HG03571 (cell line): ENCODE results near the gene ACHE.
"Not testable (repeated sequence)": the region's sequence is repeated elsewhere in the genome, so short reads cannot be mapped to it uniquely, and the experiment has no call there.

Source experiments
- ATAC-seq: cut with Tn5 transposase; IDR thresholded peaks from one replicate; pipeline ENCODE4 v1.9.1; 2021; ENCODE audit not compliant: unreplicated experiment

The ACHE gene

GRCh38 chr7:100895701-100895955, at the start of gene ACHE:
Gene ACHE, minus strand, starts transcription at chr7:100895888. Its CDS starts 1,656 bp downstream, at chr7:100894232.
- no peak for ATAC-seq

DNA sequence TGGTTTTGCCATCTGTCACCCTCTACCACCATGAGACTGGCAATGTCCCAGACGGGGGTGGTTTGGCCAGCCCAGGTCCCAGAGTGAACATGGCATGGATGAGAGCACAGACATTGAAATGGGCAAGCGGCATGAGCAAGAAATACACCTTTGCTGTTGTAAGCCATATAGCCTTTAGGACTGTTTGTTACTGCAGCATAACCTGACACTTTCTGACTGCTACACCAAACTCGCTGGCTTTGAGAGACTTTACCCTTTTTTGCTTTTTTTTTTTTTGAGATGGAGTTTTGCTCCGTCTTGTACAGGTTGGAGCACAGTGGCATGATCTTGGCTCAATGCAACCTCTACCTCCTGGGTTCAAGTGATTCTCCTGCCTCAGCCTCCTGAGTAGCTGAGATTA, 48.5 kb upstream of the ACHE start:
- ATAC-seq, result no peak

DNA sequence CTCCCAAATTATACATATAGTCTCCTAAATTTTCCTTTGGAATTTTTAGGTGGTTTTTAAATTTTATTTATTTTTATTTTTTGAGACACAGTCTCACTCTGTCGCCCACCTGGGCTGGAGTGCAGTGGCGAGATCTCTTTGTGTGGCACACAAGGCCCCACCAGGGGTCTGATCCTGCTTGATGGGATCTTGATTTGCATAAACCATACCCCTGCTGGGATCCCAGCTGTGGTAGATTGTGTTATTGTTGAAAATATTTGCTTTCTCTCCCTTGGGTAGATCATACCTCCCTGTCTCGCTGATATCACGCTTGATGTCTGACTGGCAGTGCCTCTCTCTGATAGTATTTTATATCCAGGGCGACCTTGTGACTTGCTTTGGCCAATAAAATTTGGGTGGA, 48.0 kb upstream of the ACHE start:
- ATAC-seq, result no peak

DNA sequence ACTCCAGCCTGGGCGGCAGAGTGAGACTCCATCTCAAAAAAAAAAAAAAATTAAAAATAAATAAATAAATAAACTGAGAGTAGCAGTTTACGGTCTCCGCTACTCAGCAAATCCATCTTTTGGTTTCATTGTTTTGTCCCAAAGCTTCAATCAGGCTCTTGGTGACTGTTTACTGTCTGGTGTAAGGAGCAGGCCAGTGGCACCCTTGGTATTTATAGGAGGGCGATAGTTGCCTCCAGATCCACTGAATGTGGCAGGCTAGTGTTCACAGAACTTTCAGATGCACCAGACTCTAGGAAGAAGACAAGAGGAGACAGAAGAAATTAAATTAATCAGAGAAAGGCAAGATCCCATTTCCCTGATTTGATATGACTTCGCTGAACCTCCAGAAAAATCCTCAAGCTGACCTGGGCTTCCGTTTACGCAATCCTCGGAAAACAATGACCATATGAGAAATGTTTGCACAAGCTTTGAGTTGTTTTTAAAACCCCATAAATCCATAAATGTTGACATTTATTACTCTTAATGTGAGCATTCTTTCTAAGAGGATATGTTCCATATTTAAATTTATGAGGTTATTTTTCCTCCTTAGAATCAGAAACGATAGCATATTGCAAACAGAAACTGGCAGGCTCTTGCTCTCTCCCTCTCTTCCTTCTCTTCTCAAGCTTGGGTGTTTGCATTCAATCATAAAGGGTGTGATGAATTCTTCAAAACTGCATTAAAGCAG, 46.5 kb upstream of the ACHE start:
- ATAC-seq, result no peak

GRCh38 chr7:100936167-100936566, 40.5 kb upstream of the ACHE start:
- not testable (repeated sequence) for ATAC-seq

DNA sequence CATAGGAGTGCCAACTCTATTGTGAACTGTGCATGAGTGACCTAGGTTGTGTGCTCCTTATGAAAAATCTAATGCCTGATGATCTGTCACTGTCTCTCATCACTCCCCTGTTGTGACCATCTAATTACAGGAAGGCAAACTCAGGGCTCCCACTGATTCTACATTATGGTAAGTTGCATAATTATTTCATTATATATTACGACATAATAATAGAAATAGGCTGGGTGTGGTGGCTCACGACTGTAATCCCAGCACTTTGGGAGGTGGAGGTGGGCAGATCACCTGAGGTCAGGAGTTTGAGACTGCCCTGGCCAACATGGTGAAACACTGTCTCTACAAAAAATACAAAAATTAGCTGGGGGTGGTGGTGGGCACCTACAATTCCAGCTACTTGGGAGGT, 39.7 kb upstream of the ACHE start:
- ATAC-seq, result not testable (repeated sequence)

DNA sequence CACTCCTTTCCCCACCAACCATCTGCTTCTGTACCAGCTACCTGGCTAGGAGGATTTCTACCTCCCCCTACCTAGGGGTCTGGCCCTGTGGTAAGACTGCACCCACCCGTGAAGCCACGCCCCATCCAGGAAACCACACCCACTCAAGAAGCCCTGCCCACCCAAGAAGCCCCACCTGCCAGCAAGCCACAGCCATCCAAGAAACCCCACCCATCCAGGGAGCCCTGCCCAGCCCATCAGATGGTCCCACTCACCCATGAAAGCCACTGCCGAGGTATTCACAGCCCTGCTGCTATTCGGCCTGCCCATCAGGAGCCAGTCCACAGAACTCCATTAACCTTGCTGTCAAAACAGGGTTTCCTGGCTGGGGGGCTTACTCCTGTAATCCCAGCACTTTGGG, 38.0 kb upstream of the ACHE start:
- ATAC-seq, result no peak

DNA sequence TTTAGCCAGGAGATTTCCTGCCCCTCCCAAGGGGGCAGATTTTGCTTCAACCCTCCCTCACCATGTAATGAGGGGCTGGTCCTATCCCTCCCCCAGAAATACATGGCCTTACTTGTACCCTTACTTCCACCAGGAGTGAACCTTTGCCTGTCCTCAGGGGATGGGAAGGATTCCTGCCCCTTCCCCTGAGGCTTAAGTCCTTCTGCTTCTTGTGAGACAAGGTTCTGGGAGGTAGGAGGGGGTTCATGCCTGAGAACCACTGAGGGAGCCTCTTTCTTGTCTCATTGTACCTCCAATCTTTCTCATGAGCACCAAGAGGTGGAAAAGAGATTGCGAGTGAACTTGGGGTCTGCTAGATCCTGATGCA, 34.1 kb upstream of the ACHE start:
- no peak for ATAC-seq

DNA sequence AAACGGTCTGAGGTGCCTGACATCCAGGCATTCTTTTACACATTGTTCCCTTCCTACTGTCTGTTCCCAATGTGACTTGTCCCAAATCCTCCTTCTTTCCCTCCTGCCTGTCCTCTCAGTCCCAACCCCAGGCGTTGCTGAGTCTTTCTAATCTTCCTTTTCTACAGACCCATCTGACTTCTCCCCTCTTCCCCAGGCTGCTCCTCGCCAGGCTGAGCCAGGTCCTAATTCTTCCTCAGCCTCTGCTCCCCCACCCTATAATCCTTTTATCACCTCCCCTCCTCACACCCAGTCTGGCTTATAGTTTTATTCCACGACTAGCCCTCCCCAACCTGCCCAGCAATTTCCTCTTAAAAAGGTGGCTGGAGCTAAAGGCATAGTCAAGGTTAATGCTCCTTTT, 27.9 kb upstream of the ACHE start:
- ATAC-seq, result not testable (repeated sequence)

- no peak for ATAC-seq
Measured at GRCh38 chr7:100921039-100921438, 25.4 kb upstream of the ACHE start.

GRCh38 chr7:100919779-100920437, 24.2 kb upstream of the ACHE start:
- not testable (repeated sequence) for ATAC-seq

GRCh38 chr7:100919335-100919734, 23.6 kb upstream of the ACHE start:
- ATAC-seq, result not testable (repeated sequence)

GRCh38 chr7:100914879-100915447, 19.3 kb upstream of the ACHE start:
- no peak for ATAC-seq

GRCh38 chr7:100914208-100914878, 18.7 kb upstream of the ACHE start:
- ATAC-seq, result no peak

- no peak for ATAC-seq
Measured at GRCh38 chr7:100911484-100911883, 15.8 kb upstream of the ACHE start.

GRCh38 chr7:100910443-100910842, 14.8 kb upstream of the ACHE start:
- ATAC-seq, result not testable (repeated sequence)

DNA sequence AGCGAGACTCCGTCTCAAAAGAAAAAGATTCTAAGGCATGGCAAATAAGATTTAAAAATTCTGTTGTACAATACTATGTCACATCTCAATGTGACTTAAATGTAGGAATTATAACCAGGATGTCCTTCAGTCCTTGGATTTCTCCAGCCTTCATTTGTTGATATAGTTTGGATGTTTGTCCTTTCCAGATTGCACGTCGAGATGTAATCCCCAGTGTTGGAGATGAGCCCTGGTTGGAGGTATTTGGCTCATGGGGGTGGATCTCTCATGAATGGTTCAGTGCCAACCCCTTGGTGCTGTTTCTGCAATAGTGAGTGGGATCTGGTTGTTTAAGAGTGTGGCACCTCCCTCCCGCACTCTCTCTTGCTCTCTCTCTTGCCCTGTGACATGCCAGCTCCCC, 12.8 kb upstream of the ACHE start:
- no peak for ATAC-seq

GRCh38 chr7:100902638-100903037, 7.0 kb upstream of the ACHE start:
- no peak for ATAC-seq

- no peak for ATAC-seq
Measured at GRCh38 chr7:100901921-100902332, 6.2 kb upstream of the ACHE start.

DNA sequence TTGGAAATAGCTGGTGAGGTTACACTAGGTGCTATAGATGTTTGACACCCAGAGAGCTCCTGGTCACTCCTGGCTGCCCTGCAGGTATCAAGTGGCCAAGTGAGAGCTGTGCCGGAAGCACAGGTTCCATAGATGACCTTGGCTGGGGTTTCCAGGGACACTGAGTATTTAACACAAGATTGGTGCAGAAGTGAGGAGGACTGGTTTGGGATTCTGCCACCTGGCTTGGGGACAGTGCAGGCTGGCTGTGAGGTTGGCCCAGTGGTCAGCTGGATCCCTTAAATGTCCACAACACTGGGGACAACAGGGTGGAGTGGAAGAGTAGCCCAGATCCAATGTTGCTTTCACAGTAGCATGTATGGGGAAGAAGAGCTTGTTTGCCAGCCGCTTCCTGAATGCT, 5.3 kb upstream of the ACHE start:
- no peak for ATAC-seq

DNA sequence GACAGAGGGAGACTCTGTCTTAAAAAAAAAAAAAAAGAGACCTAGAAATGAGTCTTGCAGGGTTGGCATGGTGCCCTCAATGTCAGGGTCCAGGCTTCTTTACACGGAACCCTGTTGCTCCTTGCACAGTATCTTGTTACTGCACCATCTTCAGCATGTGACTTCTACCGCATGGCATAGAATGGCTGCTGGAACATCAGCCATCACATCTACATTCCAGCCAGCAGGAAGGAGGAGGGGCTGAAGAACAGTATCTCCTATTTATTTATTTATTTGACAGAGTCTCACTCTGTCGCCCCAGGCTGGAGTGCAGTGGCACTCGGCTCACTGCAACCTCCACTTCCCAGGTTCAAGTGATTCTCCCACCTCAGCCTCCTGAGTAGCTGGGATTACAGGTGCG, 3.7 kb upstream of the ACHE start:
- ATAC-seq, result no peak
